ENCODE measurements around the gene AMOT. TPM values are rescaled to one million over a fixed set of nuclear protein-coding genes. Genes with fewer than 3 reads are reported as not detected.

Gene AMOT
- total and polyA plus RNA-seq, 4 donors, result 1.1 to 2.6 (median 1.9) TPM

GRCh38 chrX:112841820-112842157 lies 1.2 kb upstream of the AMOT start:
- no peaks in the 10 kb centered on the region for H3K27me3 ChIP-seq (ENCODE audit: control insufficient read depth in 4 of 4, insufficient read depth in 4 of 4, low read length in 3 of 4)
- WGBS, result 59% methylated on average over 5 of the region's 5 CpGs
- H3K9ac ChIP-seq (ENCODE audit: low read depth in 1 of 2, low read length in 2 of 2), result no peak overlapping the region
- TF ChIP-seq RAD21 (IDR thresholded peaks at IDR 0.05), result no peak
- no peak for TF ChIP-seq REST (IDR thresholded peaks at IDR 0.05)
- no peak for TF ChIP-seq SP1 (IDR thresholded peaks at IDR 0.05)
- TF ChIP-seq JUND (IDR thresholded peaks at IDR 0.05), result no peak
- no peak for TF ChIP-seq HNF4G (IDR thresholded peaks at IDR 0.05)
- TF ChIP-seq YY1 (IDR thresholded peaks at IDR 0.05), result no peak
- no peak for TF ChIP-seq TAF1 (conservative IDR thresholded peaks at IDR 0.05)
- TF ChIP-seq MAX (IDR thresholded peaks at IDR 0.05), result no peak
- TF ChIP-seq HNF4A (conservative IDR thresholded peaks at IDR 0.05), result no peak
- TF ChIP-seq ATF3 (IDR thresholded peaks at IDR 0.05), result no peak
- no peak for TF ChIP-seq FOXA2 (IDR thresholded peaks at IDR 0.05)
- TF ChIP-seq EGR1 (IDR thresholded peaks at IDR 0.05; ENCODE audit: low read depth in 2 of 2), result no peak
- TF ChIP-seq RXRA (IDR thresholded peaks at IDR 0.05), result no peak
- no peak for TF ChIP-seq ZBTB33 (IDR thresholded peaks at IDR 0.05)
- no peak for TF ChIP-seq NR2F2 (IDR thresholded peaks at IDR 0.05)
- TF ChIP-seq FOXA1 (IDR thresholded peaks at IDR 0.05), result no peak
- no peak for TF ChIP-seq CTCF (IDR thresholded peaks at IDR 0.05; ENCODE audit: low read depth, low read length, missing input control)
- no peak for TF ChIP-seq GABPA (IDR thresholded peaks at IDR 0.05 in 1 of 2, conservative IDR thresholded peaks at IDR 0.05 in 1 of 2)
- DNase-seq (ENCODE audit: low spot score), result no peak
- no peaks in the 10 kb centered on the region for H3K36me3 ChIP-seq (ENCODE audit: control insufficient read depth in 4 of 4, insufficient read depth in 3 of 4, low read depth in 1 of 4, low read length in 3 of 4)
- H3K9me3 ChIP-seq (ENCODE audit: control insufficient read depth in 4 of 4, low read length in 3 of 4), result no peaks in the 10 kb centered on the region
- peaks cover 1 to 13% (median 9%) of the 10 kb centered on the region in 4 donors for H3K4me1 ChIP-seq (ENCODE audit: control insufficient read depth in 4 of 4, insufficient read depth in 4 of 4, low read length in 3 of 4)
- peak overlapping the region in 2 of 3 donors; percentile 52 to 75 for H3K4me3 ChIP-seq (ENCODE audit: low read depth in 1 of 3, low read length in 3 of 3)
- no peak overlapping the region for H3K27ac ChIP-seq (ENCODE audit: low read depth in 1 of 2, low read length in 2 of 2)

Measured in liver (tissue), 9 donors.